Astrocyte (in vitro differentiated cells and primary cell): Measurements from ENCODE around the gene PRR30. TPM values are rescaled to one million over a fixed set of nuclear protein-coding genes. Genes with fewer than 3 reads are reported as not detected.

Experiments used
- DNase-seq: peaks from one replicate; pipeline ENCODE4 v3.0.0-alpha.2; 2010; ENCODE audit warnings: low read depth
- FAIRE-seq: peaks from 2 replicates; lab custom pipeline; 2011; peaks lifted over from hg19 to GRCh38; lab: Jason Lieb, UNC
- H2AFZ ChIP-seq: 2 replicates; pipeline ENCODE4 v1.6.0; 2012; ENCODE audit warnings: low read depth, low read length, inconsistent platforms
- H3K27ac ChIP-seq: 2 replicates; pipeline ENCODE4 v1.5.1; 2011; ENCODE audit warnings: low read depth, low read length, inconsistent platforms
- H3K27me3 ChIP-seq: 2 replicates; pipeline ENCODE4 v1.6.0; 2011; ENCODE audit warnings: low read length, inconsistent platforms; ENCODE audit not compliant: insufficient read depth
- H3K36me3 ChIP-seq: 2 replicates; pipeline ENCODE4 v1.5.1; 2011; ENCODE audit warnings: low read length, inconsistent platforms; ENCODE audit not compliant: insufficient read depth
- H3K4me1 ChIP-seq: 2 replicates; pipeline ENCODE4 v1.5.1; 2011; ENCODE audit warnings: low read length, inconsistent platforms; ENCODE audit not compliant: insufficient read depth
- H3K4me2 ChIP-seq: 2 replicates; pipeline ENCODE4 v1.6.0; 2012; ENCODE audit warnings: low read length, inconsistent platforms
- H3K4me3 ChIP-seq: 2 replicates; pipeline ENCODE4 v1.5.1; 2011; ENCODE audit warnings: low read depth, mild to moderate bottlenecking, low read length, inconsistent platforms; ENCODE audit not compliant: insufficient read depth
- H3K79me2 ChIP-seq: 2 replicates; pipeline ENCODE4 v1.6.0; 2012; ENCODE audit warnings: mild to moderate bottlenecking, low read length, inconsistent platforms; ENCODE audit not compliant: insufficient read depth
- H3K9ac ChIP-seq: 2 replicates; pipeline ENCODE4 v1.6.0; 2012; ENCODE audit warnings: mild to moderate bottlenecking, low read length, inconsistent platforms
- H3K9me3 ChIP-seq: 2 replicates; pipeline ENCODE4 v1.5.1; 2012; ENCODE audit warnings: low read depth, mild to moderate bottlenecking, low read length, inconsistent platforms; ENCODE audit not compliant: insufficient read depth
- H4K20me1 ChIP-seq: 2 replicates; pipeline ENCODE4 v1.6.0; 2012; ENCODE audit warnings: low read length, inconsistent platforms; ENCODE audit not compliant: insufficient read depth
- H3K27ac Mint-ChIP-seq: one replicate; pipeline ENCODE4 v1.8.0; 2021; ENCODE audit warnings: mild to moderate bottlenecking, mixed read lengths; ENCODE audit not compliant: unreplicated experiment
- H3K27me3 Mint-ChIP-seq: one replicate; pipeline ENCODE4 v1.8.0; 2021; ENCODE audit warnings: low read depth, mixed read lengths; ENCODE audit not compliant: unreplicated experiment
- H3K36me3 Mint-ChIP-seq: one replicate; pipeline ENCODE4 v1.8.0; 2021; ENCODE audit warnings: low read depth, mixed read lengths; ENCODE audit not compliant: unreplicated experiment
- H3K4me1 Mint-ChIP-seq: one replicate; pipeline ENCODE4 v1.8.0; 2021; ENCODE audit warnings: low read depth, mixed read lengths; ENCODE audit not compliant: unreplicated experiment
- H3K4me3 Mint-ChIP-seq: one replicate; pipeline ENCODE4 v1.8.0; 2021; ENCODE audit warnings: mild to moderate bottlenecking, moderate library complexity, mixed read lengths; ENCODE audit not compliant: unreplicated experiment
- H3K9me3 Mint-ChIP-seq: one replicate; pipeline ENCODE4 v1.8.0; 2021; ENCODE audit warnings: mild to moderate bottlenecking, mixed read lengths; ENCODE audit not compliant: unreplicated experiment
- EZH2 ChIP-seq: IDR thresholded peaks from 2 replicates; pipeline ENCODE4 v1.6.1; 2012; ENCODE audit warnings: mild to moderate bottlenecking, low read length, inconsistent platforms; ENCODE audit not compliant: insufficient read depth
- total RNA-seq: library from RNA; stranded (reverse); gene quantifications from 2 replicates; pipeline ENCODE4 v1.2.1, GENCODE V29; 2021
- TF ChIP-seq, protein P1 (sequence below): IDR thresholded peaks from 2 replicates; pipeline ENCODE4 v1.5.1; 2011; ENCODE audit warnings: low read depth, mild to moderate bottlenecking, inconsistent platforms, low read length, moderate library complexity; ENCODE audit not compliant: insufficient read depth

PRR30 gene
- total RNA-seq, 1 donor from 2014 or later, result not detected

GRCh38 chr2:27149570-27150405 lies 10.6 kb upstream of the PRR30 start:
- H3K9me3 ChIP-seq, result no peaks in the 10 kb centered on the region
- H3K9me3 Mint-ChIP-seq, result peaks cover 2% of the 10 kb centered on the region
- H3K79me2 ChIP-seq, result no peaks in the 10 kb centered on the region
- H3K9ac ChIP-seq, result no peak overlapping the region
- H3K36me3 Mint-ChIP-seq, result no peaks in the 10 kb centered on the region
- no peak overlapping the region for H3K27ac ChIP-seq
- no peaks in the 10 kb centered on the region for H3K36me3 ChIP-seq
- H3K27me3 Mint-ChIP-seq, result peaks cover 21% of the 10 kb centered on the region
- no peak for TF ChIP-seq EZH2
- TF ChIP-seq, protein P1, sequence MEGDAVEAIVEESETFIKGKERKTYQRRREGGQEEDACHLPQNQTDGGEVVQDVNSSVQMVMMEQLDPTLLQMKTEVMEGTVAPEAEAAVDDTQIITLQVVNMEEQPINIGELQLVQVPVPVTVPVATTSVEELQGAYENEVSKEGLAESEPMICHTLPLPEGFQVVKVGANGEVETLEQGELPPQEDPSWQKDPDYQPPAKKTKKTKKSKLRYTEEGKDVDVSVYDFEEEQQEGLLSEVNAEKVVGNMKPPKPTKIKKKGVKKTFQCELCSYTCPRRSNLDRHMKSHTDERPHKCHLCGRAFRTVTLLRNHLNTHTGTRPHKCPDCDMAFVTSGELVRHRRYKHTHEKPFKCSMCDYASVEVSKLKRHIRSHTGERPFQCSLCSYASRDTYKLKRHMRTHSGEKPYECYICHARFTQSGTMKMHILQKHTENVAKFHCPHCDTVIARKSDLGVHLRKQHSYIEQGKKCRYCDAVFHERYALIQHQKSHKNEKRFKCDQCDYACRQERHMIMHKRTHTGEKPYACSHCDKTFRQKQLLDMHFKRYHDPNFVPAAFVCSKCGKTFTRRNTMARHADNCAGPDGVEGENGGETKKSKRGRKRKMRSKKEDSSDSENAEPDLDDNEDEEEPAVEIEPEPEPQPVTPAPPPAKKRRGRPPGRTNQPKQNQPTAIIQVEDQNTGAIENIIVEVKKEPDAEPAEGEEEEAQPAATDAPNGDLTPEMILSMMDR, result no peak
- FAIRE-seq (no peak), DNase-seq (no peak)
- no peaks in the 10 kb centered on the region for H4K20me1 ChIP-seq
- H3K27me3 ChIP-seq, result peaks cover 10% of the 10 kb centered on the region
- no peak overlapping the region for H3K27ac Mint-ChIP-seq
- H3K4me1 Mint-ChIP-seq, result no peaks in the 10 kb centered on the region
- H3K4me1 ChIP-seq, result no peaks in the 10 kb centered on the region
- H2AFZ ChIP-seq, result no peak overlapping the region
- H3K4me3 ChIP-seq, result no peak overlapping the region
- no peak overlapping the region for H3K4me2 ChIP-seq
- H3K4me3 Mint-ChIP-seq, result no peak overlapping the region

GRCh38 chr2:27148801-27149439 lies 9.7 kb upstream of the PRR30 start, which contains the start of gene TCF23:
Gene TCF23 (plus strand): TSS chr2:27149004. CDS start chr2:27149134, 130 bp downstream.
- H3K4me1 Mint-ChIP-seq, result no peaks in the 10 kb centered on the region
- no peak within 1 kb of the TSS for H2AFZ ChIP-seq
- H3K36me3 ChIP-seq, result no peaks in the 10 kb centered on the region
- no peaks in the 10 kb centered on the region for H3K79me2 ChIP-seq
- TF ChIP-seq, protein P1, result no peak
- TF ChIP-seq EZH2, result no peak
- no peak within 1 kb of the TSS for H3K4me3 ChIP-seq
- H4K20me1 ChIP-seq, result no peaks in the 10 kb centered on the region
- H3K27ac Mint-ChIP-seq, result no peak within 1 kb of the TSS
- H3K4me3 Mint-ChIP-seq, result no peak within 1 kb of the TSS
- no peaks in the 10 kb centered on the region for H3K9me3 Mint-ChIP-seq
- no peaks in the 10 kb centered on the region for H3K4me1 ChIP-seq
- H3K27me3 ChIP-seq, result peaks cover 10% of the 10 kb centered on the region
- peaks cover 21% of the 10 kb centered on the region for H3K27me3 Mint-ChIP-seq
- no peak within 1 kb of the TSS for H3K9ac ChIP-seq
- no peak within 1 kb of the TSS for H3K4me2 ChIP-seq
- no peak for FAIRE-seq
- DNase-seq, result no peak
- H3K27ac ChIP-seq, result no peak within 1 kb of the TSS
- no peaks in the 10 kb centered on the region for H3K9me3 ChIP-seq
- no peaks in the 10 kb centered on the region for H3K36me3 Mint-ChIP-seq
